Fibroblast of lung (primary cell): ENCODE data around the gene BNIPL. TPM values are rescaled to one million over a fixed set of nuclear protein-coding genes. Genes with fewer than 3 reads are reported as not detected.
A peak's percentile ranks its signal among the peaks of the same experiment; 100 is the strongest.

Experiments used
- DNase-seq, 2 donors: peaks; one replicate each; pipeline versions ENCODE4 v3.0.0 to v3.0.0-alpha.2; 2010; ENCODE audit warnings: low read depth in 2 of 2
- H2AFZ ChIP-seq: 2 replicates; pipeline ENCODE4 v1.5.1; 2012; ENCODE audit warnings: low read length, control low read depth, inconsistent platforms
- H3K27ac ChIP-seq: 2 replicates; pipeline ENCODE4 v1.5.1; 2011; ENCODE audit warnings: low read length, control low read depth; ENCODE audit not compliant: insufficient read depth
- H3K27me3 ChIP-seq: 2 replicates; pipeline ENCODE4 v1.5.1; 2011; ENCODE audit warnings: mild to moderate bottlenecking, low read length; ENCODE audit not compliant: control insufficient read depth, insufficient read depth
- H3K36me3 ChIP-seq: 2 replicates; pipeline ENCODE4 v1.5.1; 2011; ENCODE audit warnings: low read length; ENCODE audit not compliant: control insufficient read depth, insufficient read depth
- H3K4me1 ChIP-seq: 2 replicates; pipeline ENCODE4 v1.5.1; 2011; ENCODE audit warnings: low read length; ENCODE audit not compliant: control insufficient read depth, insufficient read depth; ENCODE audit errors: extremely low read depth
- H3K4me2 ChIP-seq: 2 replicates; pipeline ENCODE4 v1.5.1; 2011; ENCODE audit warnings: low read length, control low read depth; ENCODE audit not compliant: insufficient read depth; ENCODE audit errors: extremely low read depth
- H3K4me3 ChIP-seq, 4 experiments: fragments of 200-600 bp in 1 of 4; sonication (generic) in 1 of 4; replicated peaks in 1 of 4; 2 replicates each; pipeline ENCODE4 v1.5.1; 2011 to 2016; ENCODE audit warnings: low read length in 4 of 4, low read depth in 3 of 4, mild to moderate bottlenecking in 3 of 4, control low read depth in 2 of 4, inconsistent platforms in 1 of 4, mixed read lengths in 1 of 4; ENCODE audit not compliant: insufficient read depth in 1 of 4; ENCODE audit errors: control extremely low read depth in 1 of 4
- H3K79me2 ChIP-seq: 2 replicates; pipeline ENCODE4 v1.5.1; 2012; ENCODE audit warnings: mild to moderate bottlenecking, low read length, inconsistent platforms; ENCODE audit not compliant: control insufficient read depth, insufficient read depth
- H3K9ac ChIP-seq: 2 replicates; pipeline ENCODE4 v1.5.1; 2011; ENCODE audit warnings: mild to moderate bottlenecking, low read length, control low read depth; ENCODE audit not compliant: insufficient read depth
- H3K9me3 ChIP-seq: 2 replicates; pipeline ENCODE4 v1.5.1; 2012; ENCODE audit warnings: low read depth, low read length; ENCODE audit not compliant: control insufficient read depth, insufficient read depth
- H4K20me1 ChIP-seq: 2 replicates; pipeline ENCODE4 v1.5.1; 2011; ENCODE audit warnings: low read length; ENCODE audit not compliant: control insufficient read depth, insufficient read depth; ENCODE audit errors: extremely low read depth
- EZH2 ChIP-seq: IDR thresholded peaks from 2 replicates; pipeline ENCODE4 v1.5.1; 2012; ENCODE audit warnings: low read length, control low read depth, mild to moderate bottlenecking; ENCODE audit errors: missing control alignments
- polyA plus RNA-seq, 2 donors: library from polyadenylated mRNA; depleted of rRNA in 1 of 2; stranded (reverse) in 1 of 2; unstranded in 1 of 2; fragments of >200 nt; gene quantifications; 2 replicates each; pipeline ENCODE4 v1.2.1, GENCODE V29; 2011 to 2012; ENCODE audit warnings: missing spikeins in 1 of 2
- total RNA-seq: library from RNA; depleted of rRNA; stranded (reverse); fragments of >200 nt; gene quantifications from 2 replicates; pipeline ENCODE4 v1.2.1, GENCODE V29; 2014
- TF ChIP-seq, protein P1 (sequence below), 2 donors: IDR thresholded peaks in 1 of 2; conservative IDR thresholded peaks in 1 of 2; 1 replicate in 1 of 2; 2 replicates in 1 of 2; pipeline ENCODE4 v1.5.1; 2011 to 2012; ENCODE audit warnings: low read length in 2 of 2, control low read depth in 1 of 2, inconsistent platforms in 1 of 2, low read depth in 1 of 2, mild to moderate bottlenecking in 1 of 2

Gene BNIPL
- total and polyA plus RNA-seq, 2 donors (not counting 1 experiment from before 2014, with no cell fraction given): 0.10 to 0.33 TPM

DNA sequence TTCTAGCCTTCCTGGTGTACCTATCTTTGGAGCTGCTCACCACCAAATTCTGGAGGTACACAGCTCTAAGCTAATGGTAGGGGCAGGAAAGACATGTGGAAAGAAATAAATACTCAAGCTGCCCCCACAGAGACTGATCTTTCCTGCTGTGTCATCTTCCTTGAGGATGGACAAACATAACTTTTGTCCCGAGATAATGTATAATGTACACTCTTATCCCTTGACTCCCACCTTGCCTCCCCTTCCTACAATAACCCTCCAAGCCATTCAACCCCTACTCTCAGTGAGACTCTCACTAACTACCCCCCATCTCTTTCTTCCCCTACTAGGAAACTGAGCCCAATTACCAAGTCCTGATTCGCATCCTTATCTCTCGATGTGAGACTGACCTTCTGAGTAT lies 42.1 kb upstream of the BNIPL start:
- Histone ChIP-seq H3K27me3 (no peaks in the 10 kb centered on the region), H3K4me3 (no peak overlapping the region), H3K27ac (no peak overlapping the region), H4K20me1 (no peaks in the 10 kb centered on the region), H3K4me2 (no peak overlapping the region), H2AFZ (no peak overlapping the region), H3K9me3 (no peaks in the 10 kb centered on the region), H3K36me3 (peaks cover 2% of the 10 kb centered on the region), H3K4me1 (no peaks in the 10 kb centered on the region), H3K79me2 (no peaks in the 10 kb centered on the region), H3K9ac (no peak overlapping the region)
- no peak for DNase-seq
- TF ChIP-seq EZH2: no peak
- TF ChIP-seq, protein P1, sequence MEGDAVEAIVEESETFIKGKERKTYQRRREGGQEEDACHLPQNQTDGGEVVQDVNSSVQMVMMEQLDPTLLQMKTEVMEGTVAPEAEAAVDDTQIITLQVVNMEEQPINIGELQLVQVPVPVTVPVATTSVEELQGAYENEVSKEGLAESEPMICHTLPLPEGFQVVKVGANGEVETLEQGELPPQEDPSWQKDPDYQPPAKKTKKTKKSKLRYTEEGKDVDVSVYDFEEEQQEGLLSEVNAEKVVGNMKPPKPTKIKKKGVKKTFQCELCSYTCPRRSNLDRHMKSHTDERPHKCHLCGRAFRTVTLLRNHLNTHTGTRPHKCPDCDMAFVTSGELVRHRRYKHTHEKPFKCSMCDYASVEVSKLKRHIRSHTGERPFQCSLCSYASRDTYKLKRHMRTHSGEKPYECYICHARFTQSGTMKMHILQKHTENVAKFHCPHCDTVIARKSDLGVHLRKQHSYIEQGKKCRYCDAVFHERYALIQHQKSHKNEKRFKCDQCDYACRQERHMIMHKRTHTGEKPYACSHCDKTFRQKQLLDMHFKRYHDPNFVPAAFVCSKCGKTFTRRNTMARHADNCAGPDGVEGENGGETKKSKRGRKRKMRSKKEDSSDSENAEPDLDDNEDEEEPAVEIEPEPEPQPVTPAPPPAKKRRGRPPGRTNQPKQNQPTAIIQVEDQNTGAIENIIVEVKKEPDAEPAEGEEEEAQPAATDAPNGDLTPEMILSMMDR (conservative IDR thresholded peaks at IDR 0.05 in 1 of 2, IDR thresholded peaks at IDR 0.05 in 1 of 2; ENCODE audit: low read depth in 1 of 2, low read length in 2 of 2): no peak

DNA sequence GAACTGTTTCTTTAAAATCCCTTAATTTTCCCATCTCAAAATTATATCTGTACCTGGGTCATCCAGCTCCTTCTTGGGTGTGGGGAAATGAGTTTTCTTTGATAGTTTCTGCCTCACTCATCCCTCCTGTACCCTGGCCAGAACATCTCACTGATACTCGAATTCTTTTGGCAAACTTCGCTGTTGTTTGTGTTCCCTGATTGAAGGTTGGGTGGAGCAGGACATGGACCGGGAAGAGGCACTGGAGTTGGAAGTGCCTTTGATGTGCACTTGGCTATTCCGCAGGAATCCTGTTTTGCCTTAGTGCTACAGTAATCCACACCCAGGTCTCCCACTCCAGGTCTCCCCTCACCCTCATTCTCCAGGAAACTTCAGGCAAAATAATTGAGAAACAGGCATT lies 40.9 kb upstream of the BNIPL start:
- Histone ChIP-seq H3K9me3 (no peaks in the 10 kb centered on the region), H3K79me2 (no peaks in the 10 kb centered on the region), H2AFZ (peak overlapping the region; percentile 55), H3K27ac (no peak overlapping the region), H3K4me1 (no peaks in the 10 kb centered on the region), H3K9ac (no peak overlapping the region), H3K27me3 (no peaks in the 10 kb centered on the region), H3K36me3 (peaks cover 2% of the 10 kb centered on the region), H4K20me1 (no peaks in the 10 kb centered on the region), H3K4me3 (no peak overlapping the region), H3K4me2 (no peak overlapping the region)
- DNase-seq: no peak
- TF ChIP-seq EZH2: no peak
- TF ChIP-seq, protein P1 (conservative IDR thresholded peaks at IDR 0.05 in 1 of 2, IDR thresholded peaks at IDR 0.05 in 1 of 2; ENCODE audit: low read depth in 1 of 2, low read length in 2 of 2): no peak

DNA sequence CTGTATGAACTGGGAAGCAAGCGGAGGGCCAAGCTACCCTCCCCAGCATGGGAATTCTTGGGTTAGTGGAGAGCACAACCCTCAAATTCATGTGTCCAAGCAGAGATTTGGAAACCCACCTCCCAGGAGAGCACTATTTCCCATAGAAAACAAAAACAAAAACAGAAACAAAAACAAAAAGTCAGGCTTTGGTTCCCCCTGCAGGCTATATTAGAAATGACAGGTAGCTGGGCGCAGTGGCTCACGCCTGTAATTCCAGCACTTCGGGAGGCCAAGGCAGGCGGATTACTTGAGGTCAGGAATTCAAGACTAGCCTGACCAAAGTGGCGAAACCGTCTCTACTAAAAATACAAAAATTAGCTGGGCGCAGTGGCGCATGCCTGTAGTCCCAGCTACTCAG lies 40.5 kb upstream of the BNIPL start:
- peaks cover 2% of the 10 kb centered on the region for H3K36me3 ChIP-seq
- H3K27me3 ChIP-seq: no peaks in the 10 kb centered on the region
- no peaks in the 10 kb centered on the region for H4K20me1 ChIP-seq
- no peaks in the 10 kb centered on the region for H3K79me2 ChIP-seq
- peak overlapping the region; percentile 55 for H2AFZ ChIP-seq
- TF ChIP-seq, protein P1 (conservative IDR thresholded peaks at IDR 0.05 in 1 of 2, IDR thresholded peaks at IDR 0.05 in 1 of 2; ENCODE audit: low read depth in 1 of 2, low read length in 2 of 2): peak; percentile 53 to 69
- TF ChIP-seq EZH2: no peak
- no peak overlapping the region for H3K27ac ChIP-seq
- no peak overlapping the region for H3K4me3 ChIP-seq
- no peak overlapping the region for H3K9ac ChIP-seq
- H3K9me3 ChIP-seq: no peaks in the 10 kb centered on the region
- H3K4me2 ChIP-seq: no peak overlapping the region
- no peaks in the 10 kb centered on the region for H3K4me1 ChIP-seq
- DNase-seq: peak in 1 of 2 donors; percentile 49
